HEK293 (cell line): Measurements from ENCODE around the gene SH3YL1.

Source experiments
- CTCF ChIA-PET: fragments of 350-600 bp; formaldehyde crosslinking; extraction: SDS; loops from one replicate; lab custom pipeline; 2021; ENCODE audit warnings: antibody characterized with exemption; lab: Yijun Ruan, JAX
- POLR2A ChIA-PET: fragments of 300-600 bp; formaldehyde crosslinking; extraction: SDS; loops from one replicate; lab custom pipeline; 2020; ENCODE audit warnings: antibody characterized with exemption, inconsistent platforms; lab: Yijun Ruan, JAX
- H3K27ac ChIP-seq: fragments of 200-500 bp; sonication (Bioruptor generic); 2 replicates; pipeline ENCODE4 v1.5.1; 2014; ENCODE audit warnings: low read depth, low read length, control low read depth, inconsistent platforms; ENCODE audit errors: extremely low read depth
- H3K36me3 ChIP-seq, 2 experiments: fragments of 200-500 bp in 1 of 2; sonication (Bioruptor generic) in 1 of 2; 1 replicate in 1 of 2; 2 replicates in 1 of 2; pipeline ENCODE4 v1.5.1; 2014 to 2017; ENCODE audit warnings: inconsistent platforms in 2 of 2, low read length in 2 of 2; ENCODE audit not compliant: control insufficient read depth in 2 of 2, insufficient read depth in 1 of 2
- H3K4me1 ChIP-seq: fragments of 200-500 bp; sonication (Bioruptor generic); 2 replicates; pipeline ENCODE4 v1.5.1; 2014; ENCODE audit warnings: mild to moderate bottlenecking, low read length, inconsistent platforms; ENCODE audit not compliant: control insufficient read depth, insufficient read depth
- H3K4me3 ChIP-seq: 2 replicates; pipeline ENCODE4 v1.5.1; 2011; ENCODE audit warnings: low read depth, mild to moderate bottlenecking, control low read depth, low read length, moderate library complexity
- H3K9me3 ChIP-seq: fragments of 200-500 bp; sonication (Bioruptor generic); 2 replicates; pipeline ENCODE4 v1.5.1; 2014; ENCODE audit warnings: low read depth, low read length, inconsistent platforms; ENCODE audit not compliant: control insufficient read depth, insufficient read depth
- HOXA7 ChIP-seq: sonication (generic); formaldehyde crosslinking; IDR thresholded peaks from 2 replicates; pipeline ENCODE4 v1.8.1; 2022; ENCODE audit warnings: missing genetic modification reagents, borderline replicate concordance
- KLF10 ChIP-seq: fragments of 450-650 bp; IDR thresholded peaks from 2 replicates; pipeline ENCODE4 v1.5.1; 2018; ENCODE audit warnings: missing biosample characterization, mild to moderate bottlenecking, missing genetic modification characterization
- SCRT1 ChIP-seq: fragments of 450-650 bp; formaldehyde crosslinking; IDR thresholded peaks from 2 replicates; pipeline ENCODE4 v1.5.1; 2016; ENCODE audit warnings: missing biosample characterization, missing genetic modification characterization, borderline replicate concordance
- ZFP3 ChIP-seq: fragments of 450-650 bp; formaldehyde crosslinking; IDR thresholded peaks from 2 replicates; pipeline ENCODE4 v1.5.1; 2016; ENCODE audit warnings: low read depth, missing biosample characterization, missing genetic modification characterization
- ZNF248 ChIP-seq: fragments of 450-650 bp; formaldehyde crosslinking; IDR thresholded peaks from 2 replicates; pipeline ENCODE4 v1.5.1; 2017; ENCODE audit warnings: missing biosample characterization, missing genetic modification characterization
- ZNF37A ChIP-seq: fragments of 450-650 bp; IDR thresholded peaks from 2 replicates; pipeline ENCODE4 v1.5.1; 2018; ENCODE audit warnings: missing biosample characterization, missing genetic modification characterization
- ZNF473 ChIP-seq: fragments of 450-650 bp; formaldehyde crosslinking; IDR thresholded peaks from 2 replicates; pipeline ENCODE4 v1.5.1; 2017; ENCODE audit warnings: missing biosample characterization, missing genetic modification characterization
- ZNF514 ChIP-seq: fragments of 450-650 bp; formaldehyde crosslinking; IDR thresholded peaks from 2 replicates; pipeline ENCODE4 v1.5.1; 2016; ENCODE audit warnings: missing biosample characterization, missing genetic modification characterization
- ZNF560 ChIP-seq: fragments of 450-650 bp; formaldehyde crosslinking; IDR thresholded peaks from 2 replicates; pipeline ENCODE4 v1.5.1; 2017; ENCODE audit warnings: missing biosample characterization, missing genetic modification characterization, borderline replicate concordance
- ZNF561 ChIP-seq: fragments of 450-650 bp; IDR thresholded peaks from 2 replicates; pipeline ENCODE4 v1.5.1; 2018; ENCODE audit warnings: missing biosample characterization, missing genetic modification characterization, borderline replicate concordance
- ZNF600 ChIP-seq: fragments of 450-650 bp; formaldehyde crosslinking; IDR thresholded peaks from 2 replicates; pipeline ENCODE4 v1.5.1; 2016; ENCODE audit warnings: missing biosample characterization, missing genetic modification characterization
- ZNF747 ChIP-seq: fragments of 450-650 bp; formaldehyde crosslinking; IDR thresholded peaks from 2 replicates; pipeline ENCODE4 v1.5.1; 2016; ENCODE audit warnings: missing biosample characterization, missing genetic modification characterization
- ZNF785 ChIP-seq: fragments of 450-650 bp; formaldehyde crosslinking; IDR thresholded peaks from 2 replicates; pipeline ENCODE4 v1.5.1; 2016; ENCODE audit warnings: missing biosample characterization, missing genetic modification characterization
- ZNF791 ChIP-seq: fragments of 450-650 bp; formaldehyde crosslinking; IDR thresholded peaks from 2 replicates; pipeline ENCODE4 v1.5.1; 2016; ENCODE audit warnings: missing biosample characterization, missing genetic modification characterization
- ZSCAN18 ChIP-seq: fragments of 450-650 bp; formaldehyde crosslinking; IDR thresholded peaks from 2 replicates; pipeline ENCODE4 v1.5.1; 2016; ENCODE audit warnings: missing biosample characterization, missing genetic modification characterization
- TF ChIP-seq, protein P1 (sequence below): fragments of 450-650 bp; formaldehyde crosslinking; IDR thresholded peaks from 2 replicates; pipeline ENCODE4 v1.5.1; 2016; ENCODE audit warnings: missing biosample characterization, missing genetic modification characterization
- TF ChIP-seq, protein P2 (sequence below): fragments of 450-650 bp; formaldehyde crosslinking; conservative IDR thresholded peaks from 2 replicates; pipeline ENCODE4 v1.5.1; 2016; ENCODE audit warnings: low read depth, missing biosample characterization, missing genetic modification characterization

SH3YL1 gene

GRCh38 chr2:216068-216467 is 47.8 kb downstream of the SH3YL1 start:
- Histone ChIP-seq H3K36me3 (no peaks in the 10 kb centered on the region), H3K4me3 (no peak overlapping the region), H3K9me3 (no peaks in the 10 kb centered on the region), H3K27ac (no peak overlapping the region)
- TF ChIP-seq ZNF561 = no peak
- TF ChIP-seq, all 188 proteins: peak for 0
- CTCF ChIA-PET = no interaction called here
- POLR2A ChIA-PET = no interaction called here
- no peaks in the 10 kb centered on the region for H3K4me1 ChIP-seq

GRCh38 chr2:213932-214693 is 49.7 kb downstream of the SH3YL1 start:
- H3K4me1 ChIP-seq = no peaks in the 10 kb centered on the region
- ChIA-PET POLR2A (no interaction called here), CTCF (no interaction called here)
- TF ChIP-seq ZNF747 (tag by site-specific recombination) = no peak
- no peaks in the 10 kb centered on the region for H3K9me3 ChIP-seq
- no peak overlapping the region for H3K27ac ChIP-seq
- H3K36me3 ChIP-seq = no peaks in the 10 kb centered on the region
- H3K4me3 ChIP-seq = no peak overlapping the region

DNA sequence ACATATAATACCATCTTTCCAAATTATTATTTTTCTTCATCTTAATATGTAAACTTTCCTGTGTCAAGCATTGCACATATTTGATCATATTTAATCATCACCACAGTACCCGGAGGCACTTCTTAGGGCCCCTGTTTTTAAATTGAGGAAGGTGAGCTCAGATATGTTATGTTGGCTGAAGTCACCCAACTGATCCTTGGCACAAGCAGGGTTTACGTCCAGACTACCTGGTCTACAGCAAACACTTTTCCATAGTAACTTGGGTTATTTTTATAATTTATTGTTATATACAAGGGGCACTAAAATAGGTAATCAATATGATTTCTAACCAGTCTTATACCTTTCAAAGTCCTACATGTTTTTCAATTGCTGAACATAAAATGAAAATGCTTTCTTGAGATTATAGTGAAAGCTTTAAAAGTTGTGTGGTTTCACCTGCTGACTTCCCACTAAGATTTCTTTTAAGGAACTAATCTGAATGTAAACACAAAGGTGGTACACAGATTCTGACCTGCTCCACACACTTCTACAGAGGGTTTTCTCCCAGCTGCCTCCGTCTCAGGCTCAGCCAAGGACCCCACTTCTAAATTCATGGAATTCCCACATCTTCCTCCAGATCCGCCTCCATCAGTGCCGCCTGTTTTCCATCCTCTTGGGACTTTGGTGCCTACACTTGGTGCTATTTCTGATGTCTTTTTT is 52.2 kb downstream of the SH3YL1 start:
- TF ChIP-seq, protein P1, sequence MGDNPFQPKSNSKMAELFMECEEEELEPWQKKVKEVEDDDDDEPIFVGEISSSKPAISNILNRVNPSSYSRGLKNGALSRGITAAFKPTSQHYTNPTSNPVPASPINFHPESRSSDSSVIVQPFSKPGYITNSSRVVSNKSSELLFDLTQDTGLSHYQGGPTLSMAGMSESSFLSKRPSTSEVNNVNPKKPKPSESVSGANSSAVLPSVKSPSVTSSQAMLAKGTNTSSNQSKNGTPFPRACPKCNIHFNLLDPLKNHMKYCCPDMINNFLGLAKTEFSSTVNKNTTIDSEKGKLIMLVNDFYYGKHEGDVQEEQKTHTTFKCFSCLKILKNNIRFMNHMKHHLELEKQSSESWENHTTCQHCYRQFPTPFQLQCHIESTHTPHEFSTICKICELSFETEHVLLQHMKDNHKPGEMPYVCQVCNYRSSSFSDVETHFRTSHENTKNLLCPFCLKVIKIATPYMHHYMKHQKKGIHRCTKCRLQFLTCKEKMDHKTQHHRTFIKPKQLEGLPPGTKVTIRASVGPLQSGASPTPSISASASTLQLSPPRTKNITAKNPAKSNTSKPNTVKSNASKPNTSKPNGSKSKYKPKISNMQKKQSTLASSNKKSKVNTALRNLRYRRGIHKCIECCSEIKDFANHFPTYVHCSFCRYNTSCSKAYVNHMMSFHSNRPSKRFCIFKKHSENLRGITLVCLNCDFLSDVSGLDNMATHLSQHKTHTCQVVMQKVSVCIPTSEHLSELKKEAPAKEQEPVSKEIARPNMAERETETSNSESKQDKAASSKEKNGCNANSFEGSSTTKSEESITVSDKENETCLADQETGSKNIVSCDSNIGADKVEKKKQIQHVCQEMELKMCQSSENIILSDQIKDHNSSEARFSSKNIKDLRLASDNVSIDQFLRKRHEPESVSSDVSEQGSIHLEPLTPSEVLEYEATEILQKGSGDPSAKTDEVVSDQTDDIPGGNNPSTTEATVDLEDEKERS (tag by site-specific recombination) = no peak
- no peak for TF ChIP-seq ZNF248 (tag by site-specific recombination)
- TF ChIP-seq KLF10 = no peak
- TF ChIP-seq, protein P2, sequence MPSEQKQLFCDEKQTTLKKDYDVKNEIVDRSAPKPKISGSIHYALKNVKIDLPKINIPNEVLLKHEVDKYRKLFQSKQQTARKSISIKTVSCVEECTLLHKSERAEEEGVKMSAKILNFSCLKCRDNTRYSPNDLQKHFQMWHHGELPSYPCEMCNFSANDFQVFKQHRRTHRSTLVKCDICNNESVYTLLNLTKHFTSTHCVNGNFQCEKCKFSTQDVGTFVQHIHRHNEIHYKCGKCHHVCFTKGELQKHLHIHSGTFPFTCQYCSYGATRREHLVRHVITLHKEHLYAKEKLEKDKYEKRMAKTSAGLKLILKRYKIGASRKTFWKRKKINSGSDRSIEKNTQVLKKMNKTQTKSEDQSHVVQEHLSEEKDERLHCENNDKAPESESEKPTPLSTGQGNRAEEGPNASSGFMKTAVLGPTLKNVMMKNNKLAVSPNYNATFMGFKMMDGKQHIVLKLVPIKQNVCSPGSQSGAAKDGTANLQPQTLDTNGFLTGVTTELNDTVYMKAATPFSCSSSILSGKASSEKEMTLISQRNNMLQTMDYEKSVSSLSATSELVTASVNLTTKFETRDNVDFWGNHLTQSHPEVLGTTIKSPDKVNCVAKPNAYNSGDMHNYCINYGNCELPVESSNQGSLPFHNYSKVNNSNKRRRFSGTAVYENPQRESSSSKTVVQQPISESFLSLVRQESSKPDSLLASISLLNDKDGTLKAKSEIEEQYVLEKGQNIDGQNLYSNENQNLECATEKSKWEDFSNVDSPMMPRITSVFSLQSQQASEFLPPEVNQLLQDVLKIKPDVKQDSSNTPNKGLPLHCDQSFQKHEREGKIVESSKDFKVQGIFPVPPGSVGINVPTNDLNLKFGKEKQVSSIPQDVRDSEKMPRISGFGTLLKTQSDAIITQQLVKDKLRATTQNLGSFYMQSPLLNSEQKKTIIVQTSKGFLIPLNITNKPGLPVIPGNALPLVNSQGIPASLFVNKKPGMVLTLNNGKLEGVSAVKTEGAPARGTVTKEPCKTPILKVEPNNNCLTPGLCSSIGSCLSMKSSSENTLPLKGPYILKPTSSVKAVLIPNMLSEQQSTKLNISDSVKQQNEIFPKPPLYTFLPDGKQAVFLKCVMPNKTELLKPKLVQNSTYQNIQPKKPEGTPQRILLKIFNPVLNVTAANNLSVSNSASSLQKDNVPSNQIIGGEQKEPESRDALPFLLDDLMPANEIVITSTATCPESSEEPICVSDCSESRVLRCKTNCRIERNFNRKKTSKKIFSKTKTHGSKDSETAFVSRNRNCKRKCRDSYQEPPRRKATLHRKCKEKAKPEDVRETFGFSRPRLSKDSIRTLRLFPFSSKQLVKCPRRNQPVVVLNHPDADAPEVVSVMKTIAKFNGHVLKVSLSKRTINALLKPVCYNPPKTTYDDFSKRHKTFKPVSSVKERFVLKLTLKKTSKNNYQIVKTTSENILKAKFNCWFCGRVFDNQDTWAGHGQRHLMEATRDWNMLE (tag by site-specific recombination) = no peak
- no peak for TF ChIP-seq ZNF473
- TF ChIP-seq HOXA7 (CRISPR knock-in tag) = no peak
- TF ChIP-seq ZFP3 (tag by site-specific recombination) = no peak
- no peak for TF ChIP-seq SCRT1 (tag by site-specific recombination)
- no peak for TF ChIP-seq ZNF785
- TF ChIP-seq ZNF37A (tag by site-specific recombination) = no peak
- TF ChIP-seq ZNF600 = no peak
- no peak for TF ChIP-seq ZNF514 (tag by site-specific recombination)
- no peak for TF ChIP-seq ZNF791 (tag by site-specific recombination)
- TF ChIP-seq ZSCAN18 (tag by site-specific recombination) = no peak
- no peak for TF ChIP-seq ZNF560 (tag by site-specific recombination)
- ChIA-PET POLR2A (no interaction called here), CTCF (interaction anchor here (0.7 kb wide), 1 partner anchor 195 kb away, joined by 3 read pairs; no protein-coding TSS in a partner anchor)

More for the DNA sequence above, 52.2 kb downstream of the SH3YL1 start:
- no peak overlapping the region for H3K4me3 ChIP-seq
- H3K27ac ChIP-seq = no peak overlapping the region
- H3K36me3 ChIP-seq = no peaks in the 10 kb centered on the region
- H3K9me3 ChIP-seq = no peaks in the 10 kb centered on the region
- no peaks in the 10 kb centered on the region for H3K4me1 ChIP-seq
